Esophagus muscularis mucosa (tissue), 4 donors: Measurements from ENCODE around the gene FHIP1A. TPM values are rescaled to one million over a fixed set of nuclear protein-coding genes. Genes with fewer than 3 reads are reported as not detected.

Experiments used
- DNase-seq: peaks from one replicate; pipeline ENCODE4 v3.0.0-alpha.2; 2017; ENCODE audit errors: extremely low spot score
- H3K27ac ChIP-seq, 4 donors: fragments of 200-600 bp; sonication (generic); replicated peaks in 1 of 4; 1 replicate in 3 of 4; 2 replicates in 1 of 4; pipeline ENCODE4 v1.5.1; 2016 to 2019; ENCODE audit warnings: mild to moderate bottlenecking in 1 of 4
- H3K27me3 ChIP-seq, 4 donors: fragments of 200-600 bp; sonication (generic); one replicate each; pipeline versions ENCODE4 v1.5.1 to v1.6.0; 2016 to 2019
- H3K36me3 ChIP-seq, 4 donors: fragments of 200-600 bp; sonication (generic); one replicate each; pipeline ENCODE4 v1.5.1; 2016 to 2019
- H3K4me1 ChIP-seq, 4 donors: fragments of 200-600 bp; sonication (generic); one replicate each; pipeline ENCODE4 v1.5.1; 2016 to 2019
- H3K4me3 ChIP-seq, 4 donors: fragments of 200-600 bp; sonication (generic); 1 replicate in 2 of 4; 2 replicates in 2 of 4; pipeline ENCODE4 v1.5.1; 2016 to 2019; ENCODE audit warnings: mild to moderate bottlenecking in 4 of 4, moderate library complexity in 1 of 4
- H3K9me3 ChIP-seq, 4 donors: fragments of 200-600 bp; sonication (generic); 1 replicate in 3 of 4; 2 replicates in 1 of 4; pipeline ENCODE4 v1.5.1; 2016 to 2019
- CTCF ChIP-seq, 3 experiments: fragments of 200-600 bp in 2 of 3; fragments of 450-650 bp in 1 of 3; sonication (generic) in 2 of 3; IDR thresholded peaks; one replicate each; pipeline ENCODE4 v1.5.1; 2017 to 2019; ENCODE audit warnings: antibody characterized with exemption in 3 of 3, mild to moderate bottlenecking in 2 of 3, moderate library complexity in 1 of 3
- EP300 ChIP-seq: sonication (generic); formaldehyde crosslinking; IDR thresholded peaks from one replicate; pipeline ENCODE4 v1.6.1; 2017; ENCODE audit warnings: antibody characterized with exemption
- POLR2A ChIP-seq: fragments of 450-650 bp; IDR thresholded peaks from one replicate; pipeline ENCODE4 v1.6.1; 2017; ENCODE audit warnings: antibody characterized with exemption, moderate library complexity, mild to moderate bottlenecking, low read depth
- POLR2AphosphoS5 ChIP-seq, 2 donors: sonication (generic); formaldehyde crosslinking; IDR thresholded peaks; one replicate each; pipeline ENCODE4 v1.6.1; 2017; ENCODE audit warnings: antibody characterized with exemption in 2 of 2
- WGBS: methylation state at CpG from one replicate; pipeline ENCODE4 v1.1.5; 2018; 5-methylcytosine and 5-hydroxymethylcytosine counted together
- intact Hi-C: fragments of 100-400 bp; cut with DNase I; formaldehyde crosslinking; loops from one replicate; pipeline ENCODE4 v1.15.1; 2023
- total RNA-seq, 4 donors: library from RNA; depleted of rRNA; stranded (reverse); fragments of >200 nt; gene quantifications; one replicate each; pipeline versions ENCODE4 v1.1.0 to v1.2.1, GENCODE V29; 2016

The FHIP1A gene
- total RNA-seq, 4 donors from 2014 or later = 0.83 to 6.2 (median 2.2) TPM

GRCh38 chr4:151438154-151438553, 29.2 kb downstream of the FHIP1A start:
- TF ChIP-seq POLR2AphosphoS5 (IDR thresholded peaks at IDR 0.05) (no peak), CTCF (IDR thresholded peaks at IDR 0.05) (no peak), POLR2A (no peak), EP300 (no peak)

GRCh38 chr4:151439320-151439719, 30.3 kb downstream of the FHIP1A start:
- Histone ChIP-seq H3K36me3 (no peaks in the 10 kb centered on the region), H3K4me3 (no peak overlapping the region), H3K4me1 (no peaks in the 10 kb centered on the region), H3K27me3 (no peaks in the 10 kb centered on the region), H3K9me3 (no peaks in the 10 kb centered on the region), H3K27ac (no peak overlapping the region)
- TF ChIP-seq POLR2AphosphoS5 (IDR thresholded peaks at IDR 0.05) (no peak), CTCF (IDR thresholded peaks at IDR 0.05) (no peak), EP300 (no peak), POLR2A (no peak)
- no peak for DNase-seq
- intact Hi-C loops = no loop called here

More at GRCh38 chr4:151438154-151438553, 29.2 kb downstream of the FHIP1A start:
- 84% methylated on average over 6 of the region's 6 CpGs for WGBS
- DNase-seq = no peak
- no peaks in the 10 kb centered on the region for H3K27me3 ChIP-seq
- no peaks in the 10 kb centered on the region for H3K4me1 ChIP-seq
- intact Hi-C loops = no loop called here
- H3K27ac ChIP-seq = no peak overlapping the region
- no peak overlapping the region for H3K4me3 ChIP-seq
- no peaks in the 10 kb centered on the region for H3K36me3 ChIP-seq
- no peaks in the 10 kb centered on the region for H3K9me3 ChIP-seq

- H3K36me3 ChIP-seq = no peaks in the 10 kb centered on the region
- TF ChIP-seq POLR2A = no peak
- H3K4me1 ChIP-seq = no peaks in the 10 kb centered on the region
- intact Hi-C loops = no loop called here
- no peaks in the 10 kb centered on the region for H3K27me3 ChIP-seq
- no peak for DNase-seq
- 92% methylated on average over 2 of the region's 2 CpGs for WGBS
- no peak overlapping the region for H3K27ac ChIP-seq
- H3K9me3 ChIP-seq = no peaks in the 10 kb centered on the region
- H3K4me3 ChIP-seq = no peak overlapping the region
These were observed 33.0 kb downstream of the FHIP1A start for GRCh38 chr4:151442002-151442401.

GRCh38 chr4:151443247-151443646, 34.3 kb downstream of the FHIP1A start:
- H3K4me1 ChIP-seq = no peaks in the 10 kb centered on the region

GRCh38 chr4:151443752-151444151, 34.8 kb downstream of the FHIP1A start:
- intact Hi-C loops = no loop called here
- TF ChIP-seq POLR2A = no peak
- no peak for TF ChIP-seq CTCF (IDR thresholded peaks at IDR 0.05)
- TF ChIP-seq POLR2AphosphoS5 (IDR thresholded peaks at IDR 0.05) = no peak
- WGBS = 78% methylated on average over 6 of the region's 6 CpGs

More at GRCh38 chr4:151443247-151443646, 34.3 kb downstream of the FHIP1A start:
- WGBS = 71% methylated on average over 5 of the region's 5 CpGs
- Histone ChIP-seq H3K4me3 (no peak overlapping the region), H3K36me3 (no peaks in the 10 kb centered on the region), H3K27me3 (no peaks in the 10 kb centered on the region), H3K27ac (no peak overlapping the region), H3K9me3 (no peaks in the 10 kb centered on the region)
- no peak for DNase-seq
- TF ChIP-seq EP300 (no peak), CTCF (IDR thresholded peaks at IDR 0.05) (no peak), POLR2A (no peak), POLR2AphosphoS5 (IDR thresholded peaks at IDR 0.05) (no peak)
- intact Hi-C loops = no loop called here

More at GRCh38 chr4:151443752-151444151, 34.8 kb downstream of the FHIP1A start:
- H3K4me1 ChIP-seq = no peaks in the 10 kb centered on the region
- no peak overlapping the region for H3K4me3 ChIP-seq
- DNase-seq = no peak
- no peaks in the 10 kb centered on the region for H3K9me3 ChIP-seq
- H3K27ac ChIP-seq = no peak overlapping the region
- H3K27me3 ChIP-seq = no peaks in the 10 kb centered on the region
- no peaks in the 10 kb centered on the region for H3K36me3 ChIP-seq
